OCI-LY7 (cell line): Measurements from ENCODE around the gene SEMA3C.

Experiments used
- CTCF ChIP-seq: fragments of 200-600 bp; sonication (generic); conservative IDR thresholded peaks from 2 replicates; pipeline ENCODE4 v1.5.1; 2014; ENCODE audit warnings: mild to moderate bottlenecking, antibody characterized with exemption, low read length, moderate library complexity, mixed read lengths
- EZH2phosphoT487 ChIP-seq: fragments of 200-600 bp; sonication (generic); IDR thresholded peaks from 2 replicates; pipeline ENCODE4 v1.6.1; 2018; ENCODE audit warnings: low read depth, borderline replicate concordance, mild to moderate bottlenecking, mixed run types, antibody characterized with exemption, low read length, moderate library complexity, mixed read lengths

GRCh38 chr7:80871228-80871627, 47.6 kb downstream of the SEMA3C start:
- TF ChIP-seq CTCF (no peak), EZH2phosphoT487 (no peak)
